Subcutaneous adipose tissue (tissue), 4 donors: ENCODE results near the gene KCNA10. TPM values are rescaled to one million over a fixed set of nuclear protein-coding genes. Genes with fewer than 3 reads are reported as not detected.

ENCODE experiments used
- CTCF ChIP-seq: fragments of 450-650 bp; IDR thresholded peaks from one replicate; pipeline ENCODE4 v1.5.1; 2016; ENCODE audit warnings: low read depth, mild to moderate bottlenecking, control low read depth, antibody characterized with exemption, moderate library complexity
- total RNA-seq, 4 donors: library from RNA; depleted of rRNA; stranded (reverse); fragments of >200 nt; gene quantifications; one replicate each; pipeline ENCODE4 v1.1.0, GENCODE V29; 2016

KCNA10 gene
- total RNA-seq, 4 donors from 2014 or later, result not detected

GRCh38 chr1:110477445-110477957 is 41.5 kb downstream of the KCNA10 start:
- no peak for TF ChIP-seq CTCF

DNA sequence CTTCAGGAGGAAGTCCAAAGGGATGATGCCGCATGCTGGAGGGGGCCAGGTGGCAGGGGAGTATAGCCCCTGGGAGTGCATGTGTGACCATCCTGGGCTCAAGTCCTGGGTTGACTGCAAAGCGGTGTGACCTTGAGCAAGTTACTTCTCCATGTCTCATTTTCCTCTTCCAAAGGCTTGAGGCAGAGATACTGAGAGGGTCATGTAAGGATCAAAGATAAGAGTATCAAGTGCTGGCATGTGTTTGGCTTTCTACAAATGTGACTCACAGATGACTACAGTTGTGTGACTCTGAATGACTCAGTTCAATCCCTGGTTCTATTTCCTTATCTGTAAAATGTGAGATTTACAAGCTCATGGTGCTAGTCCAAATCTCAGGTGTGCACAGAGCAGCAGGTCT is 41.9 kb downstream of the KCNA10 start:
- TF ChIP-seq CTCF, result no peak

DNA sequence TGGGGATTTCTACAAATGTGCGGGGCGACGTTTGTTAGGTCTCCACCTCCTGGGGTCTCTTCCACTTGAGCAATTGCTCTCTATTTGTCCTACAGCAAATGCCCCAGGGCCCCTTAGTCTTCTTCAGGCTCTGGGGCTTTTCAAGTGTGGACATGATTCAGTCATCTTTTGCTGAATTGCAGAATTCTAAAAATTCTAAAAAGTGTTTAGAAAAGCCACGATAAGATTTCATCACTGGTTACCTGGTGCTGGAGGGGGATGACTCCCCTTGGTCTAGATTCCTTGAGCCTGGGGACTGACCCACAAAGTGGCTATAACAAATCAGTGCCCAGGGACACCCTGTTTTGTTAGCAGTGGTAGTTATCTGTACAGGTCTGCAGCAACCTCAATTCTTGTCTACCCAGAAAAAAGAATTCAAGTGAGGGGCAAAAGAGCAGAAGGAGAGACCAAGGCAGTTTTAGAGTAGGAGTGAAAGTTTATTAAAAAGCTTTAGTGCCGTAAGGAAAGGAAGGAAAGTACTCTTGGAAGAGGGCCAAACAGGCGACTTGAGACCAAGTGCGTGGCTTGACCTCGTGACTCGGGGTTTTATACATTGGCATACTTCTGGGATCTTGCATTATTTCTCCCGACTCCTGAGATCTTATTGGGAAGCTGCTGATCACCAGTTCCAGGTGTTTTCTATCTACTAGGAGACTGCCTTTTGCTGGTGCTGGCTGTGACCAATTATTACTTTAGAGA is 42.8 kb downstream of the KCNA10 start:
- TF ChIP-seq CTCF, result no peak

GRCh38 chr1:110475362-110476027 is 43.5 kb downstream of the KCNA10 start:
- no peak for TF ChIP-seq CTCF

- TF ChIP-seq CTCF, result no peak
Observed at GRCh38 chr1:110474444-110474843, 44.5 kb downstream of the KCNA10 start.

DNA sequence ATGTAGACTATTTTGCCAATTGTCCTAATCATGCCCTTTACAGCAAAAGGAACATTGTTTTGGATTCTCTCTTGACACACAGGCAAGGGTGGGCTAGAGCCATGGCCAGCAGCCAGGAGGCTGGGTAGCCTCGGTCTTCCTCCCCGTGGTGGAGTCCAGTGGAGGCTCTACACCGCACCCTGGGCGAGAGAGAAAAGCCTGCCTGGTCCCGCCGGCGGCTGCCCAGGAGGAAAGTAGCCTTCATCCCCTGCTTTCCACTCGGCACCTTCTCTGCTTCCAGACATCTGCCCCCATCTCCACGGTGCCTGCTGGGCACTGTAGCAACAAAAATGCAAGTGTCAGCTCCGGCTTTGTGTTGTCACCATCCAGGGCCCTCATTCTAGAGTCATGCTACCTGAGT is 46.4 kb downstream of the KCNA10 start:
- TF ChIP-seq CTCF, result no peak

DNA sequence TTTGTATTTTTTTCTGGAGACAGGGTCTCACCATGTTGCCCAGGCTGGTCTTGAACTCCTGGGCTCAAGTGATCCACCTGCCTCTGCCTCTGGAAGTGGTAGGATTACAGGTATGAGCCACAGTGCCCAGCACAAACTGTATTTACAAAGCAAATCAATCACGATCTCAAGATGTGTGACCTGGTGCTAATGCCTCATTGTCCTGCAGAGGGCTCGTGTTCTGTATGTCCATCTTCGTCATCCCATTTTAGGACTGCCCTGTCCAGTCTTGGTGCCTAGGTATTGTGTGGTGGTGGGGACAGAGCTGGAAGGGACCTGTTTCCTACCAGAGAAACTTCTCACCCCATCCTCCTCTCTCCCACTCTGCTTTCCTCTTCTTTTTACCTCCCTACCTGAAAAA is 47.8 kb downstream of the KCNA10 start:
- TF ChIP-seq CTCF, result no peak
